Keratinocyte (primary cell): Measurements from ENCODE around the gene RNMT. TPM values are rescaled to one million over a fixed set of nuclear protein-coding genes. Genes with fewer than 3 reads are reported as not detected.

Experiments used
- DNase-seq: peaks from one replicate; pipeline ENCODE4 v3.0.0-alpha.2; 2011; ENCODE audit warnings: low read depth, missing footprints, low spot score
- FAIRE-seq: peaks from 2 replicates; lab custom pipeline; 2011; peaks lifted over from hg19 to GRCh38; lab: Jason Lieb, UNC
- H2AFZ ChIP-seq: 2 replicates; pipeline ENCODE4 v1.6.0; 2012; ENCODE audit warnings: low read length, control low read depth, inconsistent platforms; ENCODE audit not compliant: control insufficient read depth
- H3K27ac ChIP-seq: 2 replicates; pipeline ENCODE4 v1.5.1; 2011; ENCODE audit warnings: low read length; ENCODE audit not compliant: control insufficient read depth, insufficient read depth
- H3K27me3 ChIP-seq: 3 replicates; pipeline ENCODE4 v1.6.0; 2011; ENCODE audit warnings: low read length; ENCODE audit not compliant: control insufficient read depth, insufficient read depth; ENCODE audit errors: extremely low read depth
- H3K36me3 ChIP-seq, 2 experiments: 2 replicates in 1 of 2; 3 replicates in 1 of 2; pipeline ENCODE4 v1.5.1; 2011; ENCODE audit warnings: low read length in 2 of 2, mild to moderate bottlenecking in 1 of 2; ENCODE audit not compliant: control insufficient read depth in 2 of 2, insufficient read depth in 2 of 2; ENCODE audit errors: extremely low read depth in 1 of 2
- H3K4me1 ChIP-seq: 3 replicates; pipeline ENCODE4 v1.5.1; 2011; ENCODE audit warnings: low read length; ENCODE audit not compliant: control insufficient read depth, insufficient read depth; ENCODE audit errors: extremely low read depth
- H3K4me2 ChIP-seq: 3 replicates; pipeline ENCODE4 v1.6.0; 2011; ENCODE audit warnings: low read depth, low read length; ENCODE audit not compliant: control insufficient read depth, insufficient read depth; ENCODE audit errors: extremely low read depth
- H3K4me3 ChIP-seq, 3 experiments: fragments of 200-600 bp in 1 of 3; sonication (generic) in 1 of 3; 2 replicates in 2 of 3; 3 replicates in 1 of 3; pipeline ENCODE4 v1.5.1; 2011 to 2016; ENCODE audit warnings: low read length in 3 of 3, mild to moderate bottlenecking in 3 of 3, control low read depth in 2 of 3, inconsistent platforms in 1 of 3, low read depth in 1 of 3, mixed read lengths in 1 of 3, mixed run types in 1 of 3, moderate library complexity in 1 of 3; ENCODE audit not compliant: control insufficient read depth in 2 of 3, insufficient read depth in 2 of 3; ENCODE audit errors: extremely low read depth in 1 of 3
- H3K79me2 ChIP-seq: 2 replicates; pipeline ENCODE4 v1.6.0; 2012; ENCODE audit warnings: low read length; ENCODE audit not compliant: control insufficient read depth, insufficient read depth
- H3K9ac ChIP-seq: 3 replicates; pipeline ENCODE4 v1.6.0; 2011; ENCODE audit warnings: low read length; ENCODE audit not compliant: control insufficient read depth, insufficient read depth; ENCODE audit errors: extremely low read depth
- H3K9me1 ChIP-seq: 3 replicates; pipeline ENCODE4 v1.6.0; 2011; ENCODE audit warnings: low read length; ENCODE audit not compliant: control insufficient read depth, insufficient read depth; ENCODE audit errors: extremely low read depth
- H3K9me3 ChIP-seq: 2 replicates; pipeline ENCODE4 v1.5.1; 2012; ENCODE audit warnings: low read depth, low read length; ENCODE audit not compliant: control insufficient read depth
- H4K20me1 ChIP-seq: 3 replicates; pipeline ENCODE4 v1.6.0; 2011; ENCODE audit warnings: low read length; ENCODE audit not compliant: control insufficient read depth, insufficient read depth; ENCODE audit errors: extremely low read depth
- CTCF ChIP-seq, 3 experiments: IDR thresholded peaks in 1 of 3; conservative IDR thresholded peaks in 1 of 3; optimal IDR thresholded peaks in 1 of 3; 2 replicates in 2 of 3; 3 replicates in 1 of 3; pipeline versions ENCODE3 to v1.5.1; 2011; ENCODE audit warnings: low read length in 3 of 3, mild to moderate bottlenecking in 3 of 3, moderate library complexity in 2 of 3, control low read depth in 1 of 3, inconsistent platforms in 1 of 3; ENCODE audit not compliant: insufficient read depth in 2 of 3; ENCODE audit errors: extremely low read depth in 1 of 3
- EZH2 ChIP-seq: IDR thresholded peaks from one replicate; pipeline ENCODE4 v1.6.1; 2012; ENCODE audit warnings: inconsistent platforms, mild to moderate bottlenecking, low read length, moderate library complexity
- dilution Hi-C: fragments of 300-500 bp; cut with MboI; formaldehyde crosslinking; loops from one replicate; pipeline ENCODE4 v1.7.0; 2020; ENCODE audit warnings: low sequenced_read_pairs; ENCODE audit not compliant: extremely low pct_ligation_motif_present
- polyA plus RNA-seq, 5 experiments: library from polyadenylated mRNA; depleted of rRNA in 3 of 5; stranded (reverse) in 3 of 5; stranded (forward) in 1 of 5; unstranded in 1 of 5; fragments of >200 nt; gene quantifications; 1 replicate in 1 of 5; 2 replicates in 3 of 5; 3 replicates in 1 of 5; pipeline versions ENCODE4 v1.2.1 to v1.2.3, GENCODE V29; 2011 to 2012; ENCODE audit warnings: missing spikeins in 2 of 5, low read depth in 1 of 5, low replicate concordance in 1 of 5

RNMT gene
- polyA plus RNA-seq, 1 donor (not counting 4 experiments of a cell fraction or from before 2014, with no cell fraction given): 22.6 TPM

GRCh38 chr18:13715330-13715729 lies 11.1 kb upstream of the RNMT start:
- H3K27ac ChIP-seq: no peak overlapping the region
- FAIRE-seq (no peak), DNase-seq (no peak)
- dilution Hi-C loops: no loop called here
- no peaks in the 10 kb centered on the region for H3K36me3 ChIP-seq
- no peaks in the 10 kb centered on the region for H4K20me1 ChIP-seq
- peaks cover 96% of the 10 kb centered on the region for H3K79me2 ChIP-seq
- H3K4me2 ChIP-seq: no peak overlapping the region
- no peak overlapping the region for H3K9ac ChIP-seq
- H3K9me1 ChIP-seq: no peaks in the 10 kb centered on the region
- no peak overlapping the region for H3K4me3 ChIP-seq
- no peak for TF ChIP-seq EZH2
- TF ChIP-seq CTCF (optimal IDR thresholded peaks at IDR 0.05 in 1 of 3, IDR thresholded peaks at IDR 0.05 in 1 of 3, conservative IDR thresholded peaks at IDR 0.05 in 1 of 3; ENCODE audit: extremely low read depth in 1 of 3, insufficient read depth in 2 of 3, low read length in 3 of 3): no peak
- peaks cover 4% of the 10 kb centered on the region for H3K4me1 ChIP-seq
- no peaks in the 10 kb centered on the region for H3K27me3 ChIP-seq
- no peaks in the 10 kb centered on the region for H3K9me3 ChIP-seq
- no peak overlapping the region for H2AFZ ChIP-seq

GRCh38 chr18:13716916-13717315 lies 9.6 kb upstream of the RNMT start:
- Histone ChIP-seq H3K9ac (no peak overlapping the region), H4K20me1 (no peaks in the 10 kb centered on the region), H3K4me2 (no peak overlapping the region), H3K9me3 (no peaks in the 10 kb centered on the region), H3K9me1 (no peaks in the 10 kb centered on the region), H3K27me3 (no peaks in the 10 kb centered on the region), H2AFZ (no peak overlapping the region), H3K4me3 (no peak overlapping the region), H3K79me2 (peaks cover 97% of the 10 kb centered on the region), H3K36me3 (peaks cover 1 to 5% of the 10 kb centered on the region in 2 experiments), H3K4me1 (no peaks in the 10 kb centered on the region), H3K27ac (no peak overlapping the region)
- DNase-seq: no peak
- dilution Hi-C loops: no loop called here
- FAIRE-seq: peak; percentile 39
- no peak for TF ChIP-seq EZH2
- no peak for TF ChIP-seq CTCF (optimal IDR thresholded peaks at IDR 0.05 in 1 of 3, IDR thresholded peaks at IDR 0.05 in 1 of 3, conservative IDR thresholded peaks at IDR 0.05 in 1 of 3; ENCODE audit: extremely low read depth in 1 of 3, insufficient read depth in 2 of 3, low read length in 3 of 3)
